TTC549 (cell line): ENCODE measurements around the gene CLEC18C.
"Not testable (repeated sequence)": the region's sequence is repeated elsewhere in the genome, so short reads cannot be mapped to it uniquely, and the experiment has no call there.

ENCODE experiments used
- FAIRE-seq: peaks from 2 replicates; lab custom pipeline; 2012; peaks lifted over from hg19 to GRCh38; lab: Jason Lieb, UNC

Gene CLEC18C

GRCh38 chr16:70218586-70218985, 45.0 kb downstream of the CLEC18C start:
- not testable (repeated sequence) for FAIRE-seq

DNA sequence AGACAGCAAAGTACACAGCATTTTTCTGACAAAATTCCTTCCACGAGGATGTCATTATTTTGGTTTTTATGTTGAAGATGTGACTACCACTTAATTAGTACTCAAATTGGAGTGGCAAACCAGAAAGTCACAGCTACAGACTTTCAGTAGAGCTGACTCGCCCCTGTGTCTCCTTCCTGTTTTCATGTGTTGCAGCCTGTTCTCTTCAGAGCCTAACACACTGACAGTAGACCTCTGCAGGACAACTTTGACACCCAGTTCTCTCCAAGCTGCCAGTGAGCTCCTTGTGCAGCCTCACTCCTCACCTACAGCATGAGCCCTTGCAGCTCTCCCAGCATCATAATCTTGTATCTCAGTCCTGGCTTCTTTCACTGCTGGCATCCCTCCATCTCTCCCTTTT, 49.0 kb downstream of the CLEC18C start:
- FAIRE-seq, result not testable (repeated sequence)

- not testable (repeated sequence) for FAIRE-seq
Observed at GRCh38 chr16:70223216-70223615, 49.6 kb downstream of the CLEC18C start.

DNA sequence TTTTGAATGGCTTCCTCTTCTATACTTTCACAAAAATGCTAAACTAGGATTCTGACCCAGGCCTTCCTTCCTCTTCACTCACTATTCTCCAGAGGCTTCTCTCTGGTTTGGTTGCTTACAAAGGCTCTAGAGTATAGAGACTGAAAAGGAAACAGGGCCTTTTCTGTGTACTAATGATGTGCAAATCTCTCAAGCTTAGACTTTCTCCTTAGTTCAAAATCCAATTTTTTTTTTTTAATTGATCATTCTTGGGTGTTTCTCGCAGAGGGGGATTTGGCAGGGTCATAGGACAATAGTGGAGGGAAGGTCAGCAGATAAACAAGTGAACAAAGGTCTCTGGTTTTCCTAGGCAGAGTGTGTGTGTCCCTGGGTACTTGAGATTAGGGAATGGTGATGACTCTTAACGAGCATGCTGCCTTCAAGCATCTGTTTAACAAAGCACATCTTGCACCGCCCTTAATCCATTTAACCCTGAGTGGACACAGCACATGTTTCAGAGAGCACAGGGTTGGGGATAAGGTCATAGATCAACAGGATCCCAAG, 50.5 kb downstream of the CLEC18C start:
- FAIRE-seq, result not testable (repeated sequence)

DNA sequence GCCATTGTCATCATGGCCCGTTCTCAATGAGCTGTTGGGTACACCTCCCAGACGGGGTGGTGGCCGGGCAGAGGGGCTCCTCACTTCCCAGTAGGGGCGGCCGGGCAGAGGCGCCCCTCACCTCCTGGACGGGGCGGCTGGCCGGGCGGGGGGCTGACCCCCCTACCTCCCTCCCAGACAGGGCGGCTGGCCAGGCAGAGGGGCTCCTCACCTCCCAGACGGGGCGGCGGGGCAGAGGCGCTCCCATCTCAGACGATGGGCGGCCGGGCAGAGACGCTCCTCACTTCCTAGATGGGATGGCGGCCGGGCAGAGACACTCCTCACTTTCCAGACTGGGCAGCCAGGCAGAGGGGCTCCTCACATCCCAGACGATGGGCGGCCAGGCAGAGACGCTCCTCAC, 51.1 kb downstream of the CLEC18C start:
- not testable (repeated sequence) for FAIRE-seq

GRCh38 chr16:70225430-70225829, 51.8 kb downstream of the CLEC18C start:
- FAIRE-seq, result not testable (repeated sequence)

DNA sequence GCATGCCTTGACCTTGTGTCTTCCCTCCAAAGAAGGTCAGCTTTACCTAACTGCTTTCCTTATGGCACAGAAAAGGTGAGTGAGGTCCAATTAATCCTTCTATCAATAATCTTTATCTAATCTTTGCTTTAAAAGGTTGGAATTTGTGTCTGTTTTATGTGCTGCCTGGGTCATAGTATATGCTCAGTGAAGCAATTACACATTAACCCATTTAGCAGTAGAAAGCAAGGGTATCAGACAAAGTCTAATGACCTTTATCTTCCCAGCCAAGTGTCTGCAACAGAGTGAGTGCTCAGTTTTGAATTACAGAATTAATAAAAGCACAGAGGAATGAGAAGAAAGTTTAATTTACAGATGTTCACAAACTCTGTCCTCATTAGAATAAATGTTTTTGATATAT, 52.4 kb downstream of the CLEC18C start:
- not testable (repeated sequence) for FAIRE-seq

- not testable (repeated sequence) for FAIRE-seq
Observed at GRCh38 chr16:70231831-70232230, 58.2 kb downstream of the CLEC18C start.
